PC-3 (cell line): ENCODE measurements around the gene PDGFB.

ENCODE experiments used
- EZH2 ChIP-seq: fragments of 300-600 bp; sonication (generic); IDR thresholded peaks from one replicate; pipeline ENCODE4 v1.6.1; 2017; ENCODE audit warnings: antibody characterized with exemption, mild to moderate bottlenecking, low read length; ENCODE audit not compliant: unreplicated experiment
- TF ChIP-seq, protein P1 (sequence below): fragments of 300-600 bp; sonication (generic); conservative IDR thresholded peaks from 2 replicates; pipeline ENCODE4 v1.5.1; 2017; ENCODE audit warnings: antibody characterized with exemption, low read depth, mild to moderate bottlenecking, low read length

DNA sequence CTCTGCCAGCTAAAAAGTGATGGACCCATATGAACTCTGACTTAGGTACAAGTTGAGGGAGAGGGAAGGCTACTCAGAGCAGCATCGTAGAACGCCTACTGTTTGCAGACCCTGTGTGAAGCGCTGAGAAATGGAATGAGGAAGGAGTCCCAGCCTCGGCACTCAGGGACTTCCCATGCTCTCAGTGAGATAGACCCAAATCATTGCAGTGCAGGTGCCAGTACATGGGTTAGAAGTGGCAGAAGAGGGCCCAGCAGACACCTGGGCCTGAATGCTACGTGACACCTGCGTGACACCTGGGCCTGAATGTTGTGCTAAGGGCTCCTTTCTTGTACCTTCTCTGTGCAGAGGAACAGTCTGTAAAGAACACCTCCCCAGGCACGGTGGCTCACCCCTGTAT lies 2.6 kb upstream of the PDGFB start:
- TF ChIP-seq EZH2: no peak
- TF ChIP-seq, protein P1, sequence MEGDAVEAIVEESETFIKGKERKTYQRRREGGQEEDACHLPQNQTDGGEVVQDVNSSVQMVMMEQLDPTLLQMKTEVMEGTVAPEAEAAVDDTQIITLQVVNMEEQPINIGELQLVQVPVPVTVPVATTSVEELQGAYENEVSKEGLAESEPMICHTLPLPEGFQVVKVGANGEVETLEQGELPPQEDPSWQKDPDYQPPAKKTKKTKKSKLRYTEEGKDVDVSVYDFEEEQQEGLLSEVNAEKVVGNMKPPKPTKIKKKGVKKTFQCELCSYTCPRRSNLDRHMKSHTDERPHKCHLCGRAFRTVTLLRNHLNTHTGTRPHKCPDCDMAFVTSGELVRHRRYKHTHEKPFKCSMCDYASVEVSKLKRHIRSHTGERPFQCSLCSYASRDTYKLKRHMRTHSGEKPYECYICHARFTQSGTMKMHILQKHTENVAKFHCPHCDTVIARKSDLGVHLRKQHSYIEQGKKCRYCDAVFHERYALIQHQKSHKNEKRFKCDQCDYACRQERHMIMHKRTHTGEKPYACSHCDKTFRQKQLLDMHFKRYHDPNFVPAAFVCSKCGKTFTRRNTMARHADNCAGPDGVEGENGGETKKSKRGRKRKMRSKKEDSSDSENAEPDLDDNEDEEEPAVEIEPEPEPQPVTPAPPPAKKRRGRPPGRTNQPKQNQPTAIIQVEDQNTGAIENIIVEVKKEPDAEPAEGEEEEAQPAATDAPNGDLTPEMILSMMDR: no peak
